Stomach smooth muscle (tissue), 2 donors: ENCODE measurements around the gene ISM1.
A peak's percentile ranks its signal among the peaks of the same experiment; 100 is the strongest.

ENCODE experiments used
- H3K27ac ChIP-seq: one replicate; pipeline ENCODE4 v1.7.0; 2013; ENCODE audit warnings: mild to moderate bottlenecking, low read length, inconsistent platforms
- H3K27me3 ChIP-seq, 2 donors: one replicate each; pipeline ENCODE4 v1.7.0; 2013; ENCODE audit warnings: low read length in 2 of 2; ENCODE audit not compliant: insufficient read depth in 2 of 2, control insufficient read depth in 1 of 2
- H3K36me3 ChIP-seq, 2 donors: one replicate each; pipeline ENCODE4 v1.7.0; 2013; ENCODE audit warnings: low read length in 2 of 2; ENCODE audit not compliant: control insufficient read depth in 2 of 2, insufficient read depth in 2 of 2
- H3K4me1 ChIP-seq: one replicate; pipeline ENCODE4 v1.7.0; 2013; ENCODE audit warnings: low read length; ENCODE audit not compliant: control insufficient read depth, insufficient read depth
- H3K4me3 ChIP-seq, 2 donors: one replicate each; pipeline ENCODE4 v1.7.0; 2013; ENCODE audit warnings: low read length in 2 of 2
- H3K9ac ChIP-seq, 2 donors: one replicate each; pipeline ENCODE4 v1.7.0; 2013; ENCODE audit warnings: low read length in 2 of 2, mild to moderate bottlenecking in 1 of 2
- H3K9me3 ChIP-seq, 2 donors: one replicate each; pipeline ENCODE4 v1.7.0; 2013; ENCODE audit warnings: low read length in 2 of 2; ENCODE audit not compliant: control insufficient read depth in 2 of 2
- donor health status: healthy.
- donor health status: Pancreatic carcinoma.

ISM1 gene

GRCh38 chr20:13348311-13349234, 127.5 kb downstream of the ISM1 start:
- Histone ChIP-seq H3K9ac (no peak overlapping the region), H3K9me3 (peaks cover 0 to 3% of the 10 kb centered on the region in 2 donors), H3K27ac (peak overlapping the region; percentile 46), H3K36me3 (no peaks in the 10 kb centered on the region), H3K27me3 (no peaks in the 10 kb centered on the region), H3K4me3 (peak overlapping the region; percentile 13 to 50), H3K4me1 (peaks cover 20% of the 10 kb centered on the region)

GRCh38 chr20:13349235-13349604, 128.1 kb downstream of the ISM1 start:
- Histone ChIP-seq H3K36me3 (no peaks in the 10 kb centered on the region), H3K9me3 (peaks cover 0 to 3% of the 10 kb centered on the region in 2 donors), H3K27me3 (no peaks in the 10 kb centered on the region), H3K4me3 (peak overlapping the region; percentile 13 to 50), H3K4me1 (peaks cover 20% of the 10 kb centered on the region), H3K27ac (peak overlapping the region; percentile 46), H3K9ac (no peak overlapping the region)
